GM12878 (cell line): Measurements from ENCODE around the gene POLRMT.

Experiments used
- EGR1 ChIP-seq, 2 experiments: IDR thresholded peaks; 1 replicate in 1 of 2; 2 replicates in 1 of 2; pipeline ENCODE4 v1.6.1; 2011 to 2012; ENCODE audit warnings: low read depth in 2 of 2, low read length in 2 of 2, borderline replicate concordance in 1 of 2, mild to moderate bottlenecking in 1 of 2, moderate library complexity in 1 of 2
- RAD21 ChIP-seq: IDR thresholded peaks from 2 replicates; pipeline ENCODE4 v1.6.1; 2011; ENCODE audit warnings: mild to moderate bottlenecking, low read depth, low read length, moderate library complexity; ENCODE audit not compliant: insufficient read depth
- RAD51 ChIP-seq: fragments of 450-650 bp; IDR thresholded peaks from 2 replicates; pipeline ENCODE4 v1.6.1; 2016; ENCODE audit warnings: moderate library complexity, mild to moderate bottlenecking, inconsistent platforms
- SREBF2 ChIP-seq: IDR thresholded peaks from 2 replicates; pipeline ENCODE4 v1.6.1; 2012; ENCODE audit warnings: mild to moderate bottlenecking, low read length
- TF ChIP-seq, protein P1 (sequence below), 3 experiments: IDR thresholded peaks in 2 of 3; conservative IDR thresholded peaks in 1 of 3; 2 replicates each; pipeline ENCODE4 v1.5.1; 2011; ENCODE audit warnings: low read depth in 3 of 3, low read length in 3 of 3, mild to moderate bottlenecking in 3 of 3, control low read depth in 2 of 3, moderate library complexity in 2 of 3, inconsistent platforms in 1 of 3, mixed read lengths in 1 of 3; ENCODE audit not compliant: control insufficient read depth in 2 of 3, insufficient read depth in 1 of 3; ENCODE audit errors: extremely low read depth in 1 of 3

- TF ChIP-seq RAD51 (no peak), RAD21 (no peak), EGR1 (IDR thresholded peaks at IDR 0.05; ENCODE audit: borderline replicate concordance in 1 of 2, low read depth in 2 of 2, low read length in 2 of 2) (no peak), SREBF2 (no peak)
- TF ChIP-seq, protein P1, sequence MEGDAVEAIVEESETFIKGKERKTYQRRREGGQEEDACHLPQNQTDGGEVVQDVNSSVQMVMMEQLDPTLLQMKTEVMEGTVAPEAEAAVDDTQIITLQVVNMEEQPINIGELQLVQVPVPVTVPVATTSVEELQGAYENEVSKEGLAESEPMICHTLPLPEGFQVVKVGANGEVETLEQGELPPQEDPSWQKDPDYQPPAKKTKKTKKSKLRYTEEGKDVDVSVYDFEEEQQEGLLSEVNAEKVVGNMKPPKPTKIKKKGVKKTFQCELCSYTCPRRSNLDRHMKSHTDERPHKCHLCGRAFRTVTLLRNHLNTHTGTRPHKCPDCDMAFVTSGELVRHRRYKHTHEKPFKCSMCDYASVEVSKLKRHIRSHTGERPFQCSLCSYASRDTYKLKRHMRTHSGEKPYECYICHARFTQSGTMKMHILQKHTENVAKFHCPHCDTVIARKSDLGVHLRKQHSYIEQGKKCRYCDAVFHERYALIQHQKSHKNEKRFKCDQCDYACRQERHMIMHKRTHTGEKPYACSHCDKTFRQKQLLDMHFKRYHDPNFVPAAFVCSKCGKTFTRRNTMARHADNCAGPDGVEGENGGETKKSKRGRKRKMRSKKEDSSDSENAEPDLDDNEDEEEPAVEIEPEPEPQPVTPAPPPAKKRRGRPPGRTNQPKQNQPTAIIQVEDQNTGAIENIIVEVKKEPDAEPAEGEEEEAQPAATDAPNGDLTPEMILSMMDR (IDR thresholded peaks at IDR 0.05 in 2 of 3, conservative IDR thresholded peaks at IDR 0.05 in 1 of 3; ENCODE audit: control insufficient read depth in 2 of 3, extremely low read depth in 1 of 3, insufficient read depth in 1 of 3, low read depth in 3 of 3, low read length in 3 of 3), result no peak
Observed at GRCh38 chr19:677601-678436, 44.5 kb upstream of the POLRMT start.
